Measurements from ENCODE around the gene MAP3K14. TPM values are rescaled to one million over a fixed set of nuclear protein-coding genes. Genes with fewer than 3 reads are reported as not detected.
A peak's percentile ranks its signal among the peaks of the same experiment; 100 is the strongest.

MAP3K14 gene
- total and polyA plus RNA-seq, 2 of the 4 experiments (the other 2 are of a cell fraction), result 4.1 to 21.7 TPM

GRCh38 chr17:45345554-45346215 lies 28.9 kb upstream of the MAP3K14 start:
- peak; percentile 88 for DNase-seq

More at GRCh38 chr17:45345554-45346215, 28.9 kb upstream of the MAP3K14 start:
- peak overlapping the region; percentile 68 for H3K4ac ChIP-seq (ENCODE audit: low read depth, low read length)
- intact Hi-C loops (cut with micrococcal nuclease), result no loop called here
- peak overlapping the region; percentile 82; the same call in 1 of the 2 replicates for H3K27ac ChIP-seq (ENCODE audit: insufficient read depth, low read length)
- H4K20me1 ChIP-seq (ENCODE audit: insufficient read depth, low read length), result no peaks in the 10 kb centered on the region
- no peaks in the 10 kb centered on the region for H3K9me3 ChIP-seq (ENCODE audit: control insufficient read depth, insufficient read depth, low read length)
- peak overlapping the region; percentile 61 for H3K14ac ChIP-seq (replicated peaks; ENCODE audit: low read depth, low read length)
- ChIA-PET CTCF (interaction anchor here (1.5 kb wide), 1 partner anchor 12 kb away, joined by 7 read pairs; no protein-coding TSS in a partner anchor), POLR2A (ENCODE audit: unreplicated experiment) (interaction anchor here (0.6 kb wide), 1 partner anchor 194 kb away, joined by 10 read pairs; no protein-coding TSS in a partner anchor)
- no peaks in the 10 kb centered on the region for H3K36me3 ChIP-seq (ENCODE audit: control insufficient read depth, insufficient read depth, low read length)
- dilution Hi-C loops (cut with HindIII; ENCODE audit: low sequenced_read_pairs, unreplicated experiment), result no loop called here
- peak overlapping the region; percentile 83; the same call in 2 of the 3 replicates for H2BK15ac ChIP-seq (ENCODE audit: low read depth, low read length)
- peak overlapping the region; percentile 61 for H3K18ac ChIP-seq (ENCODE audit: low read depth, low read length)
- H3K56ac ChIP-seq (ENCODE audit: extremely low read depth, insufficient read depth, low read length), result 0 out of 2 replicates have a peak overlapping the region, but pooled peaks have one; percentile 8
- no peak overlapping the region for H3K4me3 ChIP-seq (ENCODE audit: insufficient read depth, low read depth, low read length)
- no CpG with 5 or more reads among the region's 3 CpGs for WGBS, 2 experiments (ENCODE audit: extremely low coverage in 2 of 2, insufficient read length in 1 of 2)
- peak overlapping the region; percentile 41 for H3K4me2 ChIP-seq (ENCODE audit: low read depth, low read length)
- H4K5ac ChIP-seq (ENCODE audit: low read depth, low read length), result peak overlapping the region; percentile 58; the same call in 1 of the 2 replicates
- H3K9ac ChIP-seq (ENCODE audit: low read depth, low read length), result peak overlapping the region; percentile 10; the same call in 1 of the 2 replicates
- H4K8ac ChIP-seq (ENCODE audit: low read depth in 2 of 2, low read length in 2 of 2), result peak overlapping the region; percentile 10 to 59; a peak in 2 of 4 replicates
- no peak for TF ChIP-seq RFX5 (IDR thresholded peaks at IDR 0.05; ENCODE audit: low read depth, low read length)
- peak; percentile 87 for TF ChIP-seq CEBPB (IDR thresholded peaks at IDR 0.05; ENCODE audit: low read depth, low read length)
- TF ChIP-seq ELK1 (IDR thresholded peaks at IDR 0.05; ENCODE audit: borderline replicate concordance, low read depth, low read length), result no peak
- TF ChIP-seq RCOR1 (IDR thresholded peaks at IDR 0.05; ENCODE audit: insufficient replicate concordance, low read length), result peak; percentile 12
- ATAC-seq (ENCODE audit: low read depth), result peak; percentile 50
- H2AK5ac ChIP-seq (ENCODE audit: low read depth, low read length), result 0 out of 2 replicates have a peak overlapping the region, but pooled peaks have one; percentile 63
- peak overlapping the region; percentile 4 for H2BK20ac ChIP-seq (ENCODE audit: low read depth, low read length)
- peak overlapping the region; percentile 43 for H2BK5ac ChIP-seq (ENCODE audit: low read depth, low read length, poor library complexity, severe bottlenecking)
- peak overlapping the region; percentile 60 for H2AFZ ChIP-seq (replicated peaks; ENCODE audit: low read length, poor library complexity)
- H3K79me1 ChIP-seq (ENCODE audit: low read depth in 1 of 2, low read length in 2 of 2), result no peaks in the 10 kb centered on the region
- no TSS peak for BruUV-seq (replicated peaks)
- H2BK120ac ChIP-seq (ENCODE audit: low read depth, low read length), result peak overlapping the region; percentile 66; the same call in 1 of the 2 replicates
- peak overlapping the region; percentile 60 for H4K91ac ChIP-seq (ENCODE audit: insufficient read depth, low read depth, low read length)
- peak overlapping the region; percentile 36 for H3K23ac ChIP-seq (ENCODE audit: low read depth, low read length)
- peaks cover 24% of the 10 kb centered on the region for H3K4me1 ChIP-seq (ENCODE audit: control insufficient read depth, insufficient read depth, low read length)
- H3K9me1 ChIP-seq (ENCODE audit: insufficient read depth, low read length), result peaks cover 11% of the 10 kb centered on the region
- H3K27me3 ChIP-seq (ENCODE audit: control insufficient read depth, insufficient read depth, low read length), result no peaks in the 10 kb centered on the region
- in situ Hi-C loops (cut with MboI; ENCODE audit: low sequenced_read_pairs), result no loop called here
- H2AK9ac ChIP-seq (replicated peaks; ENCODE audit: low read depth, low read length, poor library complexity), result no peak overlapping the region
